SU-DHL-6 (cell line): ENCODE results near the gene PIM1.
"Not testable (repeated sequence)": the region's sequence is repeated elsewhere in the genome, so short reads cannot be mapped to it uniquely, and the experiment has no call there.

Source experiments
- H2AFZ ChIP-seq: fragments of 200-600 bp; sonication (generic); 2 replicates; pipeline ENCODE4 v1.6.1; 2014; ENCODE audit warnings: low read depth, mild to moderate bottlenecking, moderate library complexity, mixed read lengths, antibody characterized with exemption, low read length; ENCODE audit not compliant: severe bottlenecking
- H3F3A ChIP-seq: fragments of 200-600 bp; shearing (Covaris generic); 2 replicates; pipeline ENCODE4 v1.6.0; 2016; ENCODE audit warnings: antibody characterized with exemption, mild to moderate bottlenecking; ENCODE audit not compliant: insufficient read depth
- H3K27ac ChIP-seq: fragments of 200-600 bp; sonication (generic); 2 replicates; pipeline ENCODE4 v1.5.1; 2016; ENCODE audit warnings: low read depth, mild to moderate bottlenecking, low read length, moderate library complexity, mixed read lengths
- H3K27me3 ChIP-seq: fragments of 200-600 bp; sonication (generic), shearing (Covaris generic); 2 replicates; pipeline ENCODE4 v1.6.0; 2014; ENCODE audit warnings: mild to moderate bottlenecking, low read length
- H3K36me3 ChIP-seq: fragments of 200-600 bp; sonication (generic); 2 replicates; pipeline ENCODE4 v1.6.1; 2014; ENCODE audit warnings: mild to moderate bottlenecking, low read length, mixed read lengths
- H3K4me2 ChIP-seq: fragments of 300-600, 200-600 bp; shearing (Covaris generic), sonication (generic); 2 replicates; pipeline ENCODE4 v1.6.0; 2014; ENCODE audit warnings: low read length, low read depth, mild to moderate bottlenecking; ENCODE audit not compliant: poor library complexity, severe bottlenecking
- H3K4me3 ChIP-seq: fragments of 200-600 bp; sonication (generic); 2 replicates; pipeline ENCODE4 v1.5.1; 2014; ENCODE audit warnings: antibody characterized with exemption, low read length, mild to moderate bottlenecking, mixed read lengths; ENCODE audit not compliant: insufficient read depth, poor library complexity, severe bottlenecking
- H3K79me2 ChIP-seq: fragments of 200-600 bp; sonication (generic); 2 replicates; pipeline ENCODE4 v1.6.1; 2014; ENCODE audit warnings: mild to moderate bottlenecking, low read length, moderate library complexity; ENCODE audit not compliant: insufficient read depth
- H3K9ac ChIP-seq: fragments of 200-600 bp; sonication (generic); 2 replicates; pipeline ENCODE4 v1.7.0; 2014; ENCODE audit warnings: mild to moderate bottlenecking, low read length
- H3K9me2 ChIP-seq: fragments of 200-600 bp; sonication (generic); replicated peaks from 2 replicates; pipeline ENCODE4 v1.6.1; 2014; ENCODE audit warnings: low read length; ENCODE audit not compliant: insufficient read depth
- H3K9me3 ChIP-seq: fragments of 200-600 bp; sonication (generic); 2 replicates; pipeline ENCODE4 v1.6.1; 2014; ENCODE audit warnings: low read length, mixed read lengths; ENCODE audit not compliant: insufficient read depth
- H4K20me1 ChIP-seq: fragments of 200-600 bp; sonication (generic); 2 replicates; pipeline ENCODE4 v1.6.1; 2014; ENCODE audit warnings: low read depth, mild to moderate bottlenecking, antibody characterized with exemption, low read length, moderate library complexity, mixed read lengths
- CTCF ChIP-seq: fragments of 200-600 bp; sonication (generic); IDR thresholded peaks from one replicate; pipeline ENCODE4 v1.5.1; 2017; ENCODE audit warnings: antibody characterized with exemption, mild to moderate bottlenecking, low read length, moderate library complexity; ENCODE audit not compliant: insufficient read depth, poor library complexity, severe bottlenecking
- EZH2phosphoT487 ChIP-seq: fragments of 200-600 bp; sonication (generic), shearing (Covaris generic); conservative IDR thresholded peaks from 2 replicates; pipeline ENCODE4 v1.6.1; 2018; ENCODE audit warnings: mild to moderate bottlenecking, antibody characterized with exemption, low read length, moderate library complexity, mixed read lengths

Gene PIM1

GRCh38 chr6:37126961-37127616 lies 42.9 kb upstream of the PIM1 start:
- no peaks in the 10 kb centered on the region for H3K79me2 ChIP-seq
- H4K20me1 ChIP-seq, result no peaks in the 10 kb centered on the region
- no peaks in the 10 kb centered on the region for H3K9me2 ChIP-seq
- TF ChIP-seq CTCF, result no peak
- no peak for TF ChIP-seq EZH2phosphoT487
- no peaks in the 10 kb centered on the region for H3K9me3 ChIP-seq
- no peaks in the 10 kb centered on the region for H3F3A ChIP-seq
- H3K27ac ChIP-seq, result no peak overlapping the region
- no peaks in the 10 kb centered on the region for H3K36me3 ChIP-seq
- H3K4me2 ChIP-seq, result no peak overlapping the region
- no peak overlapping the region for H2AFZ ChIP-seq
- no peaks in the 10 kb centered on the region for H3K27me3 ChIP-seq
- H3K9ac ChIP-seq, result no peak overlapping the region
- no peak overlapping the region for H3K4me3 ChIP-seq

- H3K9me3 ChIP-seq, result no peaks in the 10 kb centered on the region
- H2AFZ ChIP-seq, result no peak overlapping the region
- no peaks in the 10 kb centered on the region for H4K20me1 ChIP-seq
- no peaks in the 10 kb centered on the region for H3K27me3 ChIP-seq
- H3K4me2 ChIP-seq, result no peak overlapping the region
- no peak for TF ChIP-seq CTCF
- TF ChIP-seq EZH2phosphoT487, result no peak
- H3K79me2 ChIP-seq, result no peaks in the 10 kb centered on the region
- H3K9me2 ChIP-seq, result no peaks in the 10 kb centered on the region
- no peak overlapping the region for H3K27ac ChIP-seq
- H3F3A ChIP-seq, result no peaks in the 10 kb centered on the region
- H3K9ac ChIP-seq, result no peak overlapping the region
- H3K4me3 ChIP-seq, result no peak overlapping the region
- H3K36me3 ChIP-seq, result no peaks in the 10 kb centered on the region
These were observed 41.7 kb upstream of the PIM1 start for GRCh38 chr6:37127961-37128862.

- H3K79me2 ChIP-seq, result not testable (repeated sequence)
These were observed 41.0 kb upstream of the PIM1 start for GRCh38 chr6:37128863-37129443.

GRCh38 chr6:37129566-37129965 lies 40.4 kb upstream of the PIM1 start:
- Histone ChIP-seq H3K27ac (no peak overlapping the region), H3K79me2 (no peaks in the 10 kb centered on the region)

More at GRCh38 chr6:37128863-37129443, 41.0 kb upstream of the PIM1 start:
- not testable (repeated sequence) for H3K9ac ChIP-seq, H3K4me2 ChIP-seq, H3F3A ChIP-seq, H4K20me1 ChIP-seq, H2AFZ ChIP-seq, H3K9me2 ChIP-seq, H3K27ac ChIP-seq, H3K9me3 ChIP-seq, H3K36me3 ChIP-seq, H3K27me3 ChIP-seq, H3K4me3 ChIP-seq

More at GRCh38 chr6:37129566-37129965, 40.4 kb upstream of the PIM1 start:
- H3F3A ChIP-seq, result no peaks in the 10 kb centered on the region
- no peaks in the 10 kb centered on the region for H3K27me3 ChIP-seq
- no peaks in the 10 kb centered on the region for H3K36me3 ChIP-seq
- no peaks in the 10 kb centered on the region for H3K9me3 ChIP-seq
- H2AFZ ChIP-seq, result no peak overlapping the region
- TF ChIP-seq CTCF (no peak), EZH2phosphoT487 (no peak)
- H3K4me2 ChIP-seq, result no peak overlapping the region
- H3K9me2 ChIP-seq, result no peaks in the 10 kb centered on the region
- no peaks in the 10 kb centered on the region for H4K20me1 ChIP-seq
- H3K4me3 ChIP-seq, result no peak overlapping the region
- no peak overlapping the region for H3K9ac ChIP-seq
